Upper lobe of left lung (tissue), 4 donors: ENCODE data around the gene TAP1.

ENCODE experiments used
- POLR2A ChIP-seq, 4 donors: fragments of 450-650 bp; IDR thresholded peaks; one replicate each; pipeline ENCODE4 v1.5.1; 2016 to 2017; ENCODE audit warnings: antibody characterized with exemption in 4 of 4, mild to moderate bottlenecking in 2 of 4
- TF ChIP-seq, protein P1 (sequence below), 6 experiments: fragments of 450-650 bp in 4 of 6; fragments of 200-600 bp in 2 of 6; sonication (generic) in 2 of 6; IDR thresholded peaks; one replicate each; pipeline ENCODE4 v1.5.1; 2016 to 2019; ENCODE audit warnings: antibody characterized with exemption in 6 of 6

DNA sequence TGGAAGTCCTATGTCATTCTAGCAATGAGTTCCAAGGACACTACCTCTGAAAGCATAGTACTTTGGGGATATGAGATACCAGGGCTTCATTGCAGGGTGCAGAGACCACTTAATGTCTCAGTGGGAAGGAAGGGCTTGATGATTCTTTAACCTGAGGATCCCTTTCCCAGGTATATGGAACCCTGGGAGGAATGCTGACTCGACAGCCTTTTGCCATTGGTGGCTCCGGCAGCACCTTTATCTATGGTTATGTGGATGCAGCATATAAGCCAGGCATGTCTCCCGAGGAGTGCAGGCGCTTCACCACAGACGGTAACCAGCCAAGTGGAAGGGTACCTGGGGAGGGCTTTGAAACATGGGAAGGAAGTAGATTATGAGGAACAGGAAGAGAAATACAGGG is 4.7 kb upstream of the TAP1 start:
- TF ChIP-seq, protein P1, sequence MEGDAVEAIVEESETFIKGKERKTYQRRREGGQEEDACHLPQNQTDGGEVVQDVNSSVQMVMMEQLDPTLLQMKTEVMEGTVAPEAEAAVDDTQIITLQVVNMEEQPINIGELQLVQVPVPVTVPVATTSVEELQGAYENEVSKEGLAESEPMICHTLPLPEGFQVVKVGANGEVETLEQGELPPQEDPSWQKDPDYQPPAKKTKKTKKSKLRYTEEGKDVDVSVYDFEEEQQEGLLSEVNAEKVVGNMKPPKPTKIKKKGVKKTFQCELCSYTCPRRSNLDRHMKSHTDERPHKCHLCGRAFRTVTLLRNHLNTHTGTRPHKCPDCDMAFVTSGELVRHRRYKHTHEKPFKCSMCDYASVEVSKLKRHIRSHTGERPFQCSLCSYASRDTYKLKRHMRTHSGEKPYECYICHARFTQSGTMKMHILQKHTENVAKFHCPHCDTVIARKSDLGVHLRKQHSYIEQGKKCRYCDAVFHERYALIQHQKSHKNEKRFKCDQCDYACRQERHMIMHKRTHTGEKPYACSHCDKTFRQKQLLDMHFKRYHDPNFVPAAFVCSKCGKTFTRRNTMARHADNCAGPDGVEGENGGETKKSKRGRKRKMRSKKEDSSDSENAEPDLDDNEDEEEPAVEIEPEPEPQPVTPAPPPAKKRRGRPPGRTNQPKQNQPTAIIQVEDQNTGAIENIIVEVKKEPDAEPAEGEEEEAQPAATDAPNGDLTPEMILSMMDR (IDR thresholded peaks at IDR 0.05) = no peak
- TF ChIP-seq POLR2A (IDR thresholded peaks at IDR 0.05) = no peak
